Progenitor cell of endocrine pancreas (in vitro differentiated cells): Measurements from ENCODE around the gene CTBP2. TPM values are rescaled to one million over a fixed set of nuclear protein-coding genes. Genes with fewer than 3 reads are reported as not detected.

Experiments
- DNase-seq: peaks from one replicate; pipeline ENCODE4 v3.0.0; 2021; ENCODE audit warnings: low spot score; ENCODE audit not compliant: unreplicated experiment
- H3K27ac Mint-ChIP-seq: 2 replicates; pipeline ENCODE4 v1.8.0; 2021; ENCODE audit warnings: mild to moderate bottlenecking, moderate library complexity, mixed read lengths
- H3K27me3 Mint-ChIP-seq: 2 replicates; pipeline ENCODE4 v1.8.0; 2021; ENCODE audit warnings: mixed read lengths
- H3K36me3 Mint-ChIP-seq: 2 replicates; pipeline ENCODE4 v1.8.0; 2022; ENCODE audit warnings: mixed read lengths; ENCODE audit not compliant: insufficient read depth
- H3K4me1 Mint-ChIP-seq: 2 replicates; pipeline ENCODE4 v1.8.0; 2021; ENCODE audit warnings: low read depth, mixed read lengths
- H3K4me3 Mint-ChIP-seq: 2 replicates; pipeline ENCODE4 v1.8.0; 2021; ENCODE audit warnings: low read depth, mild to moderate bottlenecking, moderate library complexity, mixed read lengths
- H3K9me3 Mint-ChIP-seq: 2 replicates; pipeline ENCODE4 v1.8.0; 2021; ENCODE audit warnings: low read depth, mixed read lengths
- CTCF ChIP-seq: fragments of 200-600 bp; sonication (generic); IDR thresholded peaks from one replicate; pipeline ENCODE4 v1.5.0; 2021; ENCODE audit warnings: antibody characterized with exemption, mild to moderate bottlenecking; ENCODE audit not compliant: unreplicated experiment
- total RNA-seq: library from RNA; stranded (reverse); gene quantifications from 2 replicates; pipeline ENCODE4 v1.2.1, GENCODE V29; 2021

Gene CTBP2
- total RNA-seq, 1 donor from 2014 or later: 182 TPM

- no peak for TF ChIP-seq CTCF
- H3K27me3 Mint-ChIP-seq: no peaks in the 10 kb centered on the region
- no peaks in the 10 kb centered on the region for H3K9me3 Mint-ChIP-seq
- H3K36me3 Mint-ChIP-seq: peaks cover 12% of the 10 kb centered on the region
- H3K27ac Mint-ChIP-seq: peak overlapping the region; percentile 27
- peaks cover 3% of the 10 kb centered on the region for H3K4me1 Mint-ChIP-seq
- DNase-seq: no peak
- H3K4me3 Mint-ChIP-seq: no peak overlapping the region
These were observed 194.4 kb downstream of the CTBP2 start for GRCh38 chr10:124966008-124966407.

GRCh38 chr10:124963866-124964720 lies 196.3 kb downstream of the CTBP2 start:
- TF ChIP-seq CTCF: no peak
- H3K27ac Mint-ChIP-seq: no peak overlapping the region
- H3K9me3 Mint-ChIP-seq: no peaks in the 10 kb centered on the region
- DNase-seq: no peak
- H3K4me3 Mint-ChIP-seq: no peak overlapping the region
- H3K27me3 Mint-ChIP-seq: no peaks in the 10 kb centered on the region
- peaks cover 9% of the 10 kb centered on the region for H3K36me3 Mint-ChIP-seq
- peaks cover 3% of the 10 kb centered on the region for H3K4me1 Mint-ChIP-seq

- no peak for TF ChIP-seq CTCF
- Mint-ChIP-seq H3K27ac (no peak overlapping the region), H3K9me3 (no peaks in the 10 kb centered on the region), H3K27me3 (no peaks in the 10 kb centered on the region), H3K4me1 (peaks cover 3% of the 10 kb centered on the region), H3K4me3 (no peak overlapping the region), H3K36me3 (peaks cover 4% of the 10 kb centered on the region)
- no peak for DNase-seq
These were observed 197.9 kb downstream of the CTBP2 start for GRCh38 chr10:124962421-124962820.

- Mint-ChIP-seq H3K9me3 (no peaks in the 10 kb centered on the region), H3K4me3 (no peak overlapping the region), H3K27me3 (no peaks in the 10 kb centered on the region), H3K27ac (peak overlapping the region; percentile 69), H3K4me1 (peaks cover 3% of the 10 kb centered on the region), H3K36me3 (no peaks in the 10 kb centered on the region)
- TF ChIP-seq CTCF: no peak
- DNase-seq: no peak
These were observed 199.2 kb downstream of the CTBP2 start for GRCh38 chr10:124961248-124961570.

- no peak for TF ChIP-seq CTCF
- H3K9me3 Mint-ChIP-seq: no peaks in the 10 kb centered on the region
- no peak for DNase-seq
- no peak overlapping the region for H3K4me3 Mint-ChIP-seq
- no peaks in the 10 kb centered on the region for H3K27me3 Mint-ChIP-seq
- no peak overlapping the region for H3K27ac Mint-ChIP-seq
- no peaks in the 10 kb centered on the region for H3K36me3 Mint-ChIP-seq
- H3K4me1 Mint-ChIP-seq: peaks cover 2% of the 10 kb centered on the region
These were observed 200.8 kb downstream of the CTBP2 start for GRCh38 chr10:124959564-124959963.
